HepG2 (cell line): Measurements from ENCODE around the gene SMIM36. TPM values are rescaled to one million over a fixed set of nuclear protein-coding genes. Genes with fewer than 3 reads are reported as not detected.

Experiments
- DMAP1 ChIP-seq: IDR thresholded peaks from 2 replicates; pipeline ENCODE4 v1.6.1; 2016
- ZNF383 ChIP-seq: sonication (generic); formaldehyde crosslinking; IDR thresholded peaks from 2 replicates; pipeline ENCODE4 v1.4.0; 2020; ENCODE audit warnings: missing genetic modification reagents, mild to moderate bottlenecking, borderline replicate concordance
- ZNF737 ChIP-seq: sonication (generic); formaldehyde crosslinking; IDR thresholded peaks from 2 replicates; pipeline ENCODE4 v1.5.0; 2020; ENCODE audit warnings: missing genetic modification reagents, mild to moderate bottlenecking, borderline replicate concordance
- polyA plus RNA-seq, 8 experiments: library from polyadenylated mRNA; depleted of rRNA in 3 of 8; stranded (reverse) in 7 of 8; unstranded in 1 of 8; fragments of >200 nt; fragmentation: Illumina TruSeq in 4 of 8; extraction: Trizol in 4 of 8; gene quantifications; 2 replicates each; pipeline versions ENCODE4 v1.2.1 to v1.2.3, GENCODE V29; 2011 to 2016; ENCODE audit warnings: low read depth in 4 of 8, missing spikeins in 1 of 8, mixed read lengths in 1 of 8; ENCODE audit not compliant: insufficient read depth in 1 of 8
- total RNA-seq, 5 experiments: library from RNA; depleted of rRNA; stranded (reverse); fragments of >200 nt; fragmentation: Illumina TruSeq; extraction: Trizol; gene quantifications; 2 replicates each; pipeline ENCODE4 v1.2.3, GENCODE V29; 2016; ENCODE audit warnings: low read depth in 1 of 5
- TF ChIP-seq, protein P1 (sequence below), 2 experiments: fragments of 450-650 bp in 1 of 2; sonication (generic) in 1 of 2; formaldehyde crosslinking in 1 of 2; IDR thresholded peaks; 2 replicates each; pipeline versions ENCODE4 v1.6.1 to v1.8.0; 2016 to 2022; ENCODE audit warnings: antibody characterized with exemption in 1 of 2, mild to moderate bottlenecking in 1 of 2, missing genetic modification reagents in 1 of 2
- TF ChIP-seq, protein P2 (sequence below): sonication (generic); formaldehyde crosslinking; IDR thresholded peaks from 2 replicates; pipeline ENCODE4 v1.8.1; 2023; ENCODE audit warnings: mild to moderate bottlenecking, missing genetic modification reagents
- TF ChIP-seq, protein P3 (sequence below): sonication (generic); formaldehyde crosslinking; IDR thresholded peaks from 2 replicates; pipeline ENCODE4 v1.8.1; 2023; ENCODE audit warnings: mild to moderate bottlenecking, missing genetic modification reagents, borderline replicate concordance

The SMIM36 gene
- total and polyA plus RNA-seq, 2 of the 13 experiments (the other 11 are each of a cell fraction or from before 2014, with no cell fraction given): not detected

DNA sequence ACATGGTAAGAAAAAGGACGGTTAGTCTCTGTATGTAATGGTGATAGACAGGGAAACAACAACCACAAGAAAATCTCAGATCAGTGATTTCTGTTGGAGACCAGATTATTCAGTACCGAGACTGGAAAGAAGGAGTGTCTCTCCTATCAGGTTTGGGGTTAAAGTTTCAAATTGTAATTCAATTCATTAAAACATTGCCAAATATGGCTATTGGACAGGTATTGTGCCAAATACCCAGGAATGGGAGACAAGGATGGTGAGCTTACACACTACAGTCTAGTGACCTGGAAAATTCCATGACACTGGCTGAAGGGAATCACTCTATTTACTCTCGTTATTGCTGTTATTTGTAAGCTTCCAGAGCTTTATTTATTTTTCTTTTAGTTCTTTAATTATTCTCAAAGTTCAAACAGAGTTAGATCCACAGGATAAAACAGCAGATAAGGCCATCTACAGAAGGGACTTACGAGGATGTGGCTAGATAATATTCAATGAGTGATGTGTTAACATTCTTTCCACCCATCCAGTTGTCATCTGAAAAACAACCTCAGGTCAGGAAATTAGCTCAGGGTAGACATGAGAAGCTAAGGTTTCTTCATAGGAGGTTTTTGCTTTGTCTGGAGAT, 64.6 kb downstream of the SMIM36 start (continued):
- TF ChIP-seq, protein P1, sequence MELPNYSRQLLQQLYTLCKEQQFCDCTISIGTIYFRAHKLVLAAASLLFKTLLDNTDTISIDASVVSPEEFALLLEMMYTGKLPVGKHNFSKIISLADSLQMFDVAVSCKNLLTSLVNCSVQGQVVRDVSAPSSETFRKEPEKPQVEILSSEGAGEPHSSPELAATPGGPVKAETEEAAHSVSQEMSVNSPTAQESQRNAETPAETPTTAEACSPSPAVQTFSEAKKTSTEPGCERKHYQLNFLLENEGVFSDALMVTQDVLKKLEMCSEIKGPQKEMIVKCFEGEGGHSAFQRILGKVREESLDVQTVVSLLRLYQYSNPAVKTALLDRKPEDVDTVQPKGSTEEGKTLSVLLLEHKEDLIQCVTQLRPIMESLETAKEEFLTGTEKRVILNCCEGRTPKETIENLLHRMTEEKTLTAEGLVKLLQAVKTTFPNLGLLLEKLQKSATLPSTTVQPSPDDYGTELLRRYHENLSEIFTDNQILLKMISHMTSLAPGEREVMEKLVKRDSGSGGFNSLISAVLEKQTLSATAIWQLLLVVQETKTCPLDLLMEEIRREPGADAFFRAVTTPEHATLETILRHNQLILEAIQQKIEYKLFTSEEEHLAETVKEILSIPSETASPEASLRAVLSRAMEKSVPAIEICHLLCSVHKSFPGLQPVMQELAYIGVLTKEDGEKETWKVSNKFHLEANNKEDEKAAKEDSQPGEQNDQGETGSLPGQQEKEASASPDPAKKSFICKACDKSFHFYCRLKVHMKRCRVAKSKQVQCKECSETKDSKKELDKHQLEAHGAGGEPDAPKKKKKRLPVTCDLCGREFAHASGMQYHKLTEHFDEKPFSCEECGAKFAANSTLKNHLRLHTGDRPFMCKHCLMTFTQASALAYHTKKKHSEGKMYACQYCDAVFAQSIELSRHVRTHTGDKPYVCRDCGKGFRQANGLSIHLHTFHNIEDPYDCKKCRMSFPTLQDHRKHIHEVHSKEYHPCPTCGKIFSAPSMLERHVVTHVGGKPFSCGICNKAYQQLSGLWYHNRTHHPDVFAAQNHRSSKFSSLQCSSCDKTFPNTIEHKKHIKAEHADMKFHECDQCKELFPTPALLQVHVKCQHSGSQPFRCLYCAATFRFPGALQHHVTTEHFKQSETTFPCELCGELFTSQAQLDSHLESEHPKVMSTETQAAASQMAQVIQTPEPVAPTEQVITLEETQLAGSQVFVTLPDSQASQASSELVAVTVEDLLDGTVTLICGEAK (IDR thresholded peaks at IDR 0.05): no peak
- TF ChIP-seq, protein P1 (CRISPR knock-in tag; IDR thresholded peaks at IDR 0.05): no peak; the same call in 1 of the 2 replicates
- TF ChIP-seq, protein P2, sequence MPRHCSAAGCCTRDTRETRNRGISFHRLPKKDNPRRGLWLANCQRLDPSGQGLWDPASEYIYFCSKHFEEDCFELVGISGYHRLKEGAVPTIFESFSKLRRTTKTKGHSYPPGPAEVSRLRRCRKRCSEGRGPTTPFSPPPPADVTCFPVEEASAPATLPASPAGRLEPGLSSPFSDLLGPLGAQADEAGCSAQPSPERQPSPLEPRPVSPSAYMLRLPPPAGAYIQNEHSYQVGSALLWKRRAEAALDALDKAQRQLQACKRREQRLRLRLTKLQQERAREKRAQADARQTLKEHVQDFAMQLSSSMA (CRISPR knock-in tag): no peak
- TF ChIP-seq DMAP1 (CRISPR knock-in tag): peak; percentile 35
- TF ChIP-seq ZNF383 (CRISPR knock-in tag): no peak
- no peak for TF ChIP-seq ZNF737
- TF ChIP-seq, protein P3, sequence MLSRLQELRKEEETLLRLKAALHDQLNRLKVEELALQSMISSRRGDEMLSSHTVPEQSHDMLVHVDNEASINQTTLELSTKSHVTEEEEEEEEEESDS: no peak
